Measurements from ENCODE around the gene KIAA1210. TPM values are rescaled to one million over a fixed set of nuclear protein-coding genes. Genes with fewer than 3 reads are reported as not detected.

KIAA1210 gene
- not detected for total RNA-seq

GRCh38 chrX:119127650-119128049, at the start of gene KIAA1210:
TSS of gene KIAA1210 (minus strand) at chrX:119127812. CDS start at chrX:119123642, 4,170 bp downstream.

GRCh38 chrX:119072744-119073143, 54.9 kb downstream of the KIAA1210 start, which contains the start of gene CT47C1:
TSS of gene CT47C1 (plus strand) at chrX:119072993. CDS start at chrX:119073226, 233 bp downstream.

Other genes starting within 250 kb of the KIAA1210 start
- 1 to 10 TPM; 1.1 to 1.2 TPM for gene LONRF3, start 153.2 kb downstream of the KIAA1210 start, total RNA-seq
- not detected for gene CT47C1, start 54.8 kb downstream of the KIAA1210 start, total RNA-seq
- gene PGRMC1, start 108.5 kb upstream of the KIAA1210 start, total RNA-seq, result 10 to 100 TPM; 26.0 to 27.3 TPM